Heart left ventricle (tissue), 13 donors: ENCODE data around the gene OR14C36.

Experiments
- POLR2A ChIP-seq, 2 donors: fragments of 450-650 bp; IDR thresholded peaks; one replicate each; pipeline ENCODE4 v1.6.1; 2017; ENCODE audit warnings: antibody characterized with exemption in 2 of 2, mild to moderate bottlenecking in 2 of 2, moderate library complexity in 2 of 2
- TF ChIP-seq, protein P1 (sequence below), 12 donors: fragments of 200-600 bp; sonication (generic) in 4 of 12; IDR thresholded peaks; one replicate each; pipeline versions ENCODE4 v1.5.0 to v1.8.0; 2018 to 2022; ENCODE audit warnings: antibody characterized with exemption in 12 of 12, mild to moderate bottlenecking in 5 of 12
- donor health status: ischemic (EF 13 %, LVEDD 7.1; RV severe dilation, severe dysfunction).
- donor health status: DM: no; HTN: yes; CAD: no.
- donor health status: DM: no; HTN: no; CAD: no.
- donor health status: ischemic (EF 25% LVEDD 6.9; RV normal size, moderate dysfunction).
- donor health status: ischemic (EF 25% LVEDD 5.7; RV mildly dilated, moderate dysfunction).
- donor health status: ischemic (EF 35%, LVEDD 5.7; RV mildly dilated, moderate dysfunction).
- donor health status: nonischemic (EF 11% LVEDD 7.7; RV severe dilation, severe dysfunction).
- donor health status: DM: yes; HTN: yes; CAD: no.
- donor health status: PGD.
- donor health status: ischemic (EF 29% LVEDD 5.4; RV normal size, mild dysfunction).
- donor health status: nonischemic (EF 23%, LVEDD 6.1; RV moderate dilation, normal function).

DNA sequence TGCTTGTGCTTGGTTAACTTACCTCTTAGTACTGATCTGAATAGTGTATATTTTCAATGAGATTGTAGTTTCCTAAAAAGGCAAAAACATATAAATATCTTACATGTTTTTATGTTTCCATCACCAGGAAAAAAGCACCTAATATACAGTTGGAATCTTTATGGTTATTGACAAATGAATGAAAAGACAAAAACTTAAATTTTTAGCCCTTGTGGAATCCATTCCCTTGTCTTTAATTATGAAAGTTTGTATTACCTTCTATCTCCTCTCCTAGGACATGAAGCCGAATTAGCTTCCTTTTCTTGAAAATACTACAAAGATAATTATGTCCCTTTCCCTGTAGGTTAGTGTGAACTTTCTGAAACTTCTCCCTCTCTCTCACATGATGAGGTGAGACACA lies 45.3 kb upstream of the OR14C36 start, which contains the start of gene OR2T12:
- TF ChIP-seq, protein P1, sequence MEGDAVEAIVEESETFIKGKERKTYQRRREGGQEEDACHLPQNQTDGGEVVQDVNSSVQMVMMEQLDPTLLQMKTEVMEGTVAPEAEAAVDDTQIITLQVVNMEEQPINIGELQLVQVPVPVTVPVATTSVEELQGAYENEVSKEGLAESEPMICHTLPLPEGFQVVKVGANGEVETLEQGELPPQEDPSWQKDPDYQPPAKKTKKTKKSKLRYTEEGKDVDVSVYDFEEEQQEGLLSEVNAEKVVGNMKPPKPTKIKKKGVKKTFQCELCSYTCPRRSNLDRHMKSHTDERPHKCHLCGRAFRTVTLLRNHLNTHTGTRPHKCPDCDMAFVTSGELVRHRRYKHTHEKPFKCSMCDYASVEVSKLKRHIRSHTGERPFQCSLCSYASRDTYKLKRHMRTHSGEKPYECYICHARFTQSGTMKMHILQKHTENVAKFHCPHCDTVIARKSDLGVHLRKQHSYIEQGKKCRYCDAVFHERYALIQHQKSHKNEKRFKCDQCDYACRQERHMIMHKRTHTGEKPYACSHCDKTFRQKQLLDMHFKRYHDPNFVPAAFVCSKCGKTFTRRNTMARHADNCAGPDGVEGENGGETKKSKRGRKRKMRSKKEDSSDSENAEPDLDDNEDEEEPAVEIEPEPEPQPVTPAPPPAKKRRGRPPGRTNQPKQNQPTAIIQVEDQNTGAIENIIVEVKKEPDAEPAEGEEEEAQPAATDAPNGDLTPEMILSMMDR (IDR thresholded peaks at IDR 0.05) = no peak
- TF ChIP-seq POLR2A (IDR thresholded peaks at IDR 0.05) = no peak
